Right ventricle myocardium superior (tissue), 1 donor: ENCODE measurements around the gene RPL12. TPM values are rescaled to one million over a fixed set of nuclear protein-coding genes. Genes with fewer than 3 reads are reported as not detected.

Source experiments
- ATAC-seq: fragments of 200-7000 bp; cut with Tn5 transposase; one replicate; pipeline ENCODE4 v1.9.1; 2020; ENCODE audit warnings: mild to moderate bottlenecking; ENCODE audit not compliant: poor library complexity
- DNase-seq: peaks from one replicate; pipeline ENCODE4 v3.0.0-alpha.2; 2020
- intact Hi-C: fragments of 100-400 bp; cut with DNase I; formaldehyde crosslinking; loops from one replicate; pipeline ENCODE4 v1.11.2; 2022
- long read RNA-seq: library from polyadenylated mRNA; unstranded; transcript quantifications from one replicate; pipeline ENCODE4 v2.0.0, GENCODE V29; 2021
- total RNA-seq: library from RNA; stranded (reverse); fragmentation: NEBNext Ultra II Directional; extraction: Animal tissue kit (Norgen Biotek cat#: 25700); gene quantifications from one replicate; pipeline ENCODE4 v1.2.1, GENCODE V29; 2021
- donor health status: DM: no; HTN: yes; CAD: no; lungs with severe emphysema.

Gene RPL12
- 628 TPM for total RNA-seq
- long read RNA-seq, transcript RPL12-201 (7 exons, 633 nt) = major isoform, 251 of 258 reads
- long read RNA-seq, partial matches to known transcripts = 4 of 258 reads
- long read RNA-seq, other reads (novel, unspliced or antisense) = 0 of 258 reads

GRCh38 chr9:127450830-127451607 lies at the start of gene RPL12, which contains the start of gene LRSAM1:
RPL12 (minus strand) TSS chr9:127451406; CDS start chr9:127451317, 89 bp downstream.
LRSAM1 (plus strand) TSS chr9:127451510; CDS start chr9:127454528, 3,018 bp downstream.
- ATAC-seq (peak; percentile 81), DNase-seq (peak; percentile 99)
- intact Hi-C loops = loop anchor here (2.0 kb wide), 1 partner anchor 26 kb away; the partner anchor contains the start of gene ZNF79

DNA sequence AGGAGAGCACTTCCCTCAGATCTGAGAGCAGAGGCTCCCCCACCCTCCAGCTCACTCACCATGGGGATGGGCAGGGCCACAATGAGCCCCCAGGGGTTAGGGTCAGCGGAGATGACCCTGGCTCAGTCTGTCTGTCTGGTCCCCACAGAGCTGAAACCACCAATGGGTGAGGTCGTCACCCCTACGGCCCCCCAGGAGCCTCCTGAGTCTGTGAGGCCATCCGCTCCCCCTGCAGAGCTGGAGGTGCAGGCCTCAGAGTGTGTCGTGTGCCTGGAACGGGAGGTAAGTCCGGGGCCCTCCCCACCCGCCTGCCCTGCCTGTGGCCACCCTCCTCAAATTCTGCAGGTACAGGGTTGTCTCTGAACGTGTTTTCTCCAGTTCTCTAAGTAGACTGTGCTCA lies 49.7 kb upstream of the RPL12 start:
- no peak for ATAC-seq
- intact Hi-C loops = loop anchor here (5.0 kb wide), 2 partner anchors 86 to 231 kb away; no protein-coding TSS in a partner anchor
- no peak for DNase-seq

- intact Hi-C loops = loop anchor here (5.0 kb wide), 2 partner anchors 87 to 232 kb away; no protein-coding TSS in a partner anchor
- ATAC-seq = no peak
- DNase-seq = peak; percentile 24
Measured at GRCh38 chr9:127500399-127500798, 49.2 kb upstream of the RPL12 start.

DNA sequence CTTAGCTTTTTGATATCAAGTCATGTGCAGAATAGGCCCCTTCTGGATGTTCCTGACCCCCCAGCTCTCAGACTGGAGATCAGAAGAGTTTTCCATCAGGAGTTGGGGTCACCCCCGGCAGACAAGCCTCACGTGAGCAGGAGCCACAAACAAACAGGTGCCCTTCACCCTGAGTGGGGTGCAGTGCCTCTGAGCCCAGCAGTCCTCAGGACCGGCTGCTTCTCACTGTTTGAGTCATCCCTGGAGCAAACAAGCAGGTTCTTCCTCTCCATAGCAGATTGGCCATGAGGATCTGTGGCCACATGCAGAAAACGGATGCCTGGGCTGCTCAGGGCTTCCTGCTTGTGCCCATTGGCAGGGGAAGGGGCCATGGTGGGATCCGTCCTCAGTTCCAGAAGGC lies 47.1 kb upstream of the RPL12 start:
- DNase-seq (no peak), ATAC-seq (no peak)
- intact Hi-C loops = loop anchor here (10.0 kb wide), 1 partner anchor 217 kb away; the partner anchor contains the start of genes PTRH1 and TTC16

GRCh38 chr9:127497656-127498290 lies 46.6 kb upstream of the RPL12 start:
- DNase-seq (no peak), ATAC-seq (no peak)
- intact Hi-C loops = loop anchor here (10.0 kb wide), 1 partner anchor 217 kb away; the partner anchor contains the start of genes PTRH1 and TTC16

- DNase-seq = no peak
- intact Hi-C loops = loop anchor here (10.0 kb wide), 1 partner anchor 218 kb away; the partner anchor contains the start of genes PTRH1 and TTC16
- ATAC-seq = no peak
Measured at GRCh38 chr9:127496974-127497373, 45.8 kb upstream of the RPL12 start.

DNA sequence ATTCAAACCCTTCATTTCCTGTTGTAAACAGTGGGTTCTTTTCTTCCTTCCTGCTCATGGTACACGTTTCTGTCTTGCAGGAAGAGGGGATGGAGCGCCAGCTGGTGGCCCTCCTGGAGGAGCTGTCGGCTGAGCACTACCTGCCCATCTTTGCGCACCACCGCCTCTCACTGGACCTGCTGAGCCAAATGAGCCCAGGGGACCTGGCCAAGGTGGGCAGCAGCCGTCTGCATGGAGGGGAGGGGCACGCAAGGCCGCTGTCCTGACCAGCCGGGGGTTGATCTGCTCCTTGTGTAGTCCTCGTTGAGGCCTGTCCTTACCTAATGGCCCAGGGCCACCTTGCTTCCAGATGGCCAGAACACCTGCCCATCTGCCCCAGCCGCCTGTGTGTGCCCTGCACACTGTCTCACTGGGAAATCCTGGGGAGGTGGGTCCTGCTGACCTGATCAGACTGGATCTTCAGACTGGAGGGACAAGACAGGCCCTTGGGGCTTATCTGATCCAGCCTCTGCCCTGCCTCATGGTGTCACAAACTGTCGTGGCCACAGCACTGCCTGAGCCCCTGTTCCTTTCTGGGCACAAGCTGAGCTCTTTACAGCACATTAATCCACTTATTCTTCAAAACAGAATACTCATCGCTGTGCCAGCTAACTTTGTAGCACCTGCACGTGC lies 44.8 kb upstream of the RPL12 start:
- DNase-seq (no peak), ATAC-seq (no peak)
- intact Hi-C loops = loop anchor here (10.0 kb wide), 1 partner anchor 219 kb away; the partner anchor contains the start of genes PTRH1 and TTC16

GRCh38 chr9:127494304-127494702 lies 43.1 kb upstream of the RPL12 start:
- no peak for DNase-seq
- ATAC-seq = peak; percentile 73
- intact Hi-C loops = loop anchor here (10.0 kb wide), 1 partner anchor 220 kb away; the partner anchor contains the start of genes PTRH1 and TTC16

DNA sequence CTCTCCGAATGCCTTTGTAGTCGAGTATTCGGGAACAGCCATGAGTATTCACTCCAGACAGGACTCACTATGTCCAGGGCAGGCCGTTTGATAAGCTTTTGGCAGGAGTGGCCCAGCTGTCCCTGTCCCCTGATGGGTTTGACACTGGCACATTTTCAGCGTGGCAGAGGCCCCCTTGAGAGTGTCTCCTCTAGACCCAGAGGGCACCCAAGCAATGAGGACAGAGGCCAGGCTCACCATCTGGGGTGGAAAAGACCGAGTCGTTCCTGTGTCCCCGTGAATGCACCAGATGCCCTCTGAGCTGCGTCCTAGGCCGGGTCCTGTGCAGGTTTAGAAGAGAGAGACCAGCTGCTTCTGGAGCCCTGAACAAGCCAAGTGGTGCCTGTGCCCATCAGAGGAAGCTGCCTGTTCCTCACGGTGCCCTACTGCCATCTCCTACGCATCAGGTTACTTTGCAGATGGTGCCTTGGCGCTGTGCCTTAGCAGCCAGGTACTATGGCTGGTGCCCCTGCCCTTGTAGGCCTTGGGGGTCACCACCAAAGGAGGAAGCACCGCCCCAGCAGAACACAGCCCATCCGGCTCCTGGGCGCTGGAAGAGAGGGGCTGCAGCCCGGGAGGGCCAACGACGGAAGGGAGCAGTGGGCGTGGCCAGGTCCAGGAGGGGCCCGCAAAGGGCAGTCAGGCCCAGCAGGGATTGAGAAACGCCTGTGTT lies 42.5 kb upstream of the RPL12 start:
- peak; percentile 77 for ATAC-seq
- intact Hi-C loops = loop anchor here (10.0 kb wide), 1 partner anchor 221 kb away; the partner anchor contains the start of genes PTRH1 and TTC16
- peak; percentile 80 for DNase-seq

- no peak for ATAC-seq
- intact Hi-C loops = loop anchor here (10.0 kb wide), 1 partner anchor 222 kb away; the partner anchor contains the start of genes PTRH1 and TTC16
- no peak for DNase-seq
Measured at GRCh38 chr9:127492616-127493015, 41.4 kb upstream of the RPL12 start.

DNA sequence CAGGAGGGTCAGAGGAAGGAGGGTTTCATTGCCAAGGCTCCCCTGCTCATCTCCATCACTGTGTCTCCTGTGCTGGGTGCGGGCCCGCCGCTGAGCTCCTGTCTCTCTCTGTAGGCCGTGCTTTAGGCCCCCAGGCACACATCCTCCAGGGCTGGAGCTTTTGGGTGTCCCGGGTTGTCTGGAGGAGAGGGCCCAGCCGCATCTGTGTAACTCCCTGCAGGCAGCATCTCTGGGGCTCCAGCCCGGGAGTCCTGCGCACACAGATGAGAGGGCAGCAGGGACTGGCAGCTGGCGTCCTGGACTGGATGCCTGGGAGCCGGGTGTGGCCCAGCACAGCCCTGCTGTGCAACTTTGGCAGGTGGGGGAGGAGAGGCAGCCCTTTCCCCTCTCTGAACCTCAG lies 40.3 kb upstream of the RPL12 start:
- ATAC-seq (no peak), DNase-seq (no peak)
- intact Hi-C loops = loop anchor here (10.0 kb wide), 1 partner anchor 223 kb away; the partner anchor contains the start of genes PTRH1 and TTC16

DNA sequence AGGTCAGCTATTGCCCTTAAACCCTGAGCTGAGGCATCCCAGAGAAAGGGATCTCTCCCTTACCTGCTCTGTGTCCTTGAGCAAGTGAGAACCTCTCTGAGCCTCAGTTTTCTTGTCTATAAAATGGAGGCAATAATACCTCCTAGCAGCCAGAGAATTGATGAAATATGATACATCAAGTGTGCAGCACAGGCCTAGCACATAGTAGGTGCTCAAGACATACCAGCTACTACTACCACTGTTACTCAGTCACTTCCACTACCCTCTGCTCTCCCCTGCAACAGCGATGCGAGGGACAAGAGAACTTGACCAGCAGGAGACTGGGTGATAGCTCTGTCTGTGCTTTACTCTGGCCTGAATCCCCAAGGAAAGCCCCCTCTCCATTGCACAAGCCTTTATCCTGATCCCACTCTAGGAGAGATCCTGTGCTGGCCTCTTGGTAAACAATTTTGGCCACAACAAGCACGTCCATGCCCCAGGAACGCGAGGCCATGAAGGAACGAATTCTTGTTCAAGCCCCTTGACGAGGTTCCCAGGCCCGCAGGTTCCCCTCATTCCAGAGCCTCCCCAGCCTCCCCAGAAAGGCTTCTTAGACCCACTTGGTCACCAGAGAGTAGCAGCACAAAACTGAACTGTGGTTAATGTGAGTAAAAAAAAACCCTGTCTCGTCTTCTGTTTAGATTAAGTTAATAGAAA lies 39.5 kb upstream of the RPL12 start:
- no peak for ATAC-seq
- intact Hi-C loops = loop anchor here (10.0 kb wide), 1 partner anchor 224 kb away; the partner anchor contains the start of genes PTRH1 and TTC16
- DNase-seq = no peak

GRCh38 chr9:127489471-127490115 lies 38.4 kb upstream of the RPL12 start:
- no peak for DNase-seq
- ATAC-seq = no peak
- intact Hi-C loops = loop anchor here (10.0 kb wide), 1 partner anchor 225 kb away; the partner anchor contains the start of genes PTRH1 and TTC16

DNA sequence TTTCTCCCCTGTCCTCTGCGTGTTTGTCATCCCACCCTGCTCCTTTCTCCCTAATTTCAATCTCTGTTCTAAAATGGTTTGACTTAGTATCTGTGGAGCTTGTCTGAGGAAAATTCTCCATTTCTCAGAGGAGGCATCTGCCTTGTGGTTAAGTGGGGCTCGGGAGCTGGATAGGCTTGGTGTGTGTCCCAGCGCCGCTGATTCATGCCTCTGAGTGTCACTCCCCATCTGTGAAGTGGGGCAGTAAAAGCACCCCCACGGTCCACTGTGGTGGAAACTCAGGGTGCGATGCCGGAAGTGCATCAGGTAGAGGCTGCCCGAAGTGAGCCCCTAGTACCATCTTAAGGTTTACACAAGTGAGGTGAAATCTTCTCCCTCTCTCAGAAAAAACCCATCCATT lies 37.7 kb upstream of the RPL12 start:
- DNase-seq = no peak
- ATAC-seq = no peak
- intact Hi-C loops = no loop called here

GRCh38 chr9:127485995-127486394 lies 34.8 kb upstream of the RPL12 start:
- intact Hi-C loops = no loop called here
- DNase-seq (no peak), ATAC-seq (no peak)

GRCh38 chr9:127482662-127483061 lies 31.5 kb upstream of the RPL12 start:
- DNase-seq (no peak), ATAC-seq (no peak)
- intact Hi-C loops = no loop called here
